ENCODE measurements around the gene CDH23.

CDH23 gene

DNA sequence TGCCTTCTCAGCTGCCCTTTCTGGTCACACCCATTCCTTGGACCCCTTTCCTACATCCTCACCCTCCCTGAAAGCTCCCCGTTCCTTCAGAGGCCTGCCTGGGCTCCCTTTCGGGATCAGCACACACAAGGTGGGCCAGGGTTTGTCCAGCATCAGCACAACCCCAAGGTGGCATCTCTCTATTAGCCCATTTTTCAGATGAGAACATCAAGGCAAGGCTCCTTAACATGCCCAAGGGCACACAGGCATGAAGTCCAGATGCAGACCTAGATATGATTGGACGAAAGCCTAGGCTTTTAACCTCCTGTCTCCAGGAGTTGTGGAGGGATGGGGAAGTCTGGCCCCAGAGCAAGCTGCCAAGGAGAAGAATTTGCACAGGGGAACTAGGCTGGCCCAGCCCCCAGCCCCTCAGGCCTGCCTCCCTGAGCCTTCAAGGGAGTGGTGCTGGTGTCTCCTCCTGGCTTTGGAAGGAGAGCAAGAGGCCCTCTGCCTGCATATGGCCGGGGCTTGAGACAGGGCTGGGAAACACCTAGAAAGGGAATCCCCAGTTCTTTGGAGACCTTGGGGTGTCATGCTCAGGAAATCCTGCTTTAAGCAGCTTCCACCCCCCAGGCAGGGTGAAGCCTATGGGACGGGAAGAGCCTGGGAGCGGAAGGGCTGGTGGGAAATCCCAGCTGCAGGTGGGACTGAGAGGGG is 385.6 kb downstream of the CDH23 start:
- Histone ChIP-seq H3K36me3 (ENCODE audit: control insufficient read depth, insufficient read depth, low read length) (no peaks in the 10 kb centered on the region), H3K4me3 (ENCODE audit: low read depth, low read length) (no peak overlapping the region), H3K9me3 (ENCODE audit: control insufficient read depth, insufficient read depth, low read length) (no peaks in the 10 kb centered on the region), H3K27ac (ENCODE audit: low read depth, low read length) (no peak overlapping the region), H3K4me1 (ENCODE audit: control insufficient read depth, insufficient read depth, low read length) (peaks cover 3% of the 10 kb centered on the region; the same call in 1 of the 2 replicates), H3K27me3 (ENCODE audit: control insufficient read depth, insufficient read depth, low read length) (no peaks in the 10 kb centered on the region), H3K9ac (ENCODE audit: low read depth, low read length) (no peak overlapping the region)

DNA sequence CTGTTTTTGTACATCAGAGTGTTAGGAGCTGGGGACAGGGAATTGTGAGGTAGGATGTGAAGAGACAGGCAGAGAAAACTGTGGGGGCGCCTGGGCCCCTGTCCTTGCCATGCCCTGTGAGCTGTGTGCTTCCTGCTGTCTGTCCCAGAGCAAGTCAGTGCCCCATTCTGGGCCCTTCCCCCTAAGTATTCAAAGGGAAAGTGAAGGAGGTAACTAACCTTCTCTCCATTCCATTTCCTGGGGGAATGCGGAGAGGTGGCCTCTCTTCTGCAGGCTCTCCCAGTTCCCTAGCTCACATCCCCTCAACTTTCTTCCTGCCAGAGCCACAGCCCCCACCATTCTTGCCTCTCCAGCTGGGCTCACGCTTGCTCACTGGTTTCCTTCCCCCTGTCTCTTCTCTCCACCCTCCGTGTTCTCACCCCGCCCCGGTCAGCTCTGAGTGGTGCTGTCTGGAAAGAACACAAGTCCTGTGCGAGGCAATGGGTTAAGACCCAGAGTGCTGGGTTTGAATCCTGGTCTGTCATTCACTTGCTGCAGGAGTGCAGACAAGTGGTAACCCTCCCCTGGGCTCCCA is 386.3 kb downstream of the CDH23 start:
- Histone ChIP-seq H3K36me3 (ENCODE audit: control insufficient read depth, insufficient read depth, low read length) (no peaks in the 10 kb centered on the region), H3K9me3 (ENCODE audit: control insufficient read depth, insufficient read depth, low read length) (no peaks in the 10 kb centered on the region), H3K4me3 (ENCODE audit: low read depth, low read length) (no peak overlapping the region), H3K27ac (ENCODE audit: low read depth, low read length) (no peak overlapping the region), H3K4me1 (ENCODE audit: control insufficient read depth, insufficient read depth, low read length) (peaks cover 3% of the 10 kb centered on the region; the same call in 1 of the 2 replicates), H3K9ac (ENCODE audit: low read depth, low read length) (no peak overlapping the region), H3K27me3 (ENCODE audit: control insufficient read depth, insufficient read depth, low read length) (no peaks in the 10 kb centered on the region)

DNA sequence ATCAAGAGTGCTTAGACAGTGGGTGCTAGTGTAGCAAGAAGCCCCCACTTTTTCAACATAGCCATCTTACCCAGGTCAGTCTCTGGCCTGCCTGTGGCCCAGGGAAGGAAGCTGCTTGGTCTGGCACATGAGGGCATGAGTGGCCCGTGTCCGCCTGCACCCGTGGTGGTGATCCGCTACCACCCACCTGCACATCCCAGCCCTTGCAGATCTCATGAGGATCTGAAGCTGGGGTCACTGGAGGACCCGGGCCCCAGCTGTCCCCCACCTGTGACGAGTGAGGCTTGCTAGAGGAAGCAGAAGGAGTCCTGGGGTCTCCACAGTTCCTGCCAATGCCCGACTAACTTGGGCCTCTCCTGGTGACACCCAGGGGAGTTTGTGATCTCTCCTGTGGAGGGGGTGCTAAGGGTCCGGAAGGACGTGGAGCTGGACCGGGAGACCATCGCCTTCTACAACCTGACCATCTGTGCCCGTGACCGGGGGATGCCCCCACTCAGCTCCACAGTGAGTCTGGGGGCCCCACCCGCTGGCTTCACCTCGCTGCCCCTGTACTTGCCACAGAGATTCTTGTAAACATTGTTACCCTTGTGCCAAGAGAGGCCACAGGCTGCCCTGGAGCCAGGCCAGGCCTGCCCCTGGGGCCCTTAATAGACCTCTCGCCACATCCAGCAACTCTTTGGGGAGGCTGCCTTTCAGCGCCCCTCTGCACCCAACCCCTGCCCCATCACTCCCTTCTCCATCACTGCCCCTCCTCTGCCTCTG is 387.4 kb downstream of the CDH23 start:
- Histone ChIP-seq H3K9ac (ENCODE audit: low read depth, low read length) (no peak overlapping the region), H3K27ac (ENCODE audit: low read depth, low read length) (no peak overlapping the region), H3K9me3 (ENCODE audit: control insufficient read depth, insufficient read depth, low read length) (no peaks in the 10 kb centered on the region), H3K36me3 (ENCODE audit: control insufficient read depth, insufficient read depth, low read length) (no peaks in the 10 kb centered on the region), H3K4me1 (ENCODE audit: control insufficient read depth, insufficient read depth, low read length) (peaks cover 3% of the 10 kb centered on the region; the same call in 1 of the 2 replicates), H3K27me3 (ENCODE audit: control insufficient read depth, insufficient read depth, low read length) (no peaks in the 10 kb centered on the region), H3K4me3 (ENCODE audit: low read depth, low read length) (no peak overlapping the region)

DNA sequence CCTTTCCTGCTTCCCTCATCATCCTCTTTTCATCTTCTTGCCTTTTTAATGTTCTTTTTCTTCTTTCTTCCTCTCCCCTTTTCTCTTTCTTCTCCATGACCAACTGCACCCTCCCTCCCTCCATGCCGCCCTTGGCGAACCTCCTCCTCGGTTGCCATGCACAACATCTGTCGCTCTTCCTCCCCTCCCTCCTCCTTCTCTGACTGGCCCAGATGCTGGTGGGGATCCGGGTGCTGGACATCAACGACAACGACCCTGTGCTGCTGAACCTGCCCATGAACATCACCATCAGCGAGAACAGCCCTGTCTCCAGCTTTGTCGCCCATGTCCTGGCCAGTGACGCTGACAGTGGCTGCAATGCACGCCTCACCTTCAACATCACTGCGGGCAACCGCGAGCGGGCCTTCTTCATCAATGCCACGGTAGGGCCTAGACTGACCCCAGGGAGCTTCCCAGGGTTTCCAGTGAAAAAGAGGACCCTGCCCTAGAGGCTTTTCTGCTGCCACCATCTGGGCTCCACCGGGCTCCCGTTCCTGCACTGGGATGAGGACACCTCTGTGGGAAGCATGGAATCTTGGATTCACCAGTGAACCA is 388.1 kb downstream of the CDH23 start:
- Histone ChIP-seq H3K4me3 (ENCODE audit: low read depth, low read length) (no peak overlapping the region), H3K27me3 (ENCODE audit: control insufficient read depth, insufficient read depth, low read length) (no peaks in the 10 kb centered on the region), H3K9ac (ENCODE audit: low read depth, low read length) (no peak overlapping the region), H3K4me1 (ENCODE audit: control insufficient read depth, insufficient read depth, low read length) (peaks cover 3% of the 10 kb centered on the region; the same call in 1 of the 2 replicates), H3K36me3 (ENCODE audit: control insufficient read depth, insufficient read depth, low read length) (no peaks in the 10 kb centered on the region), H3K27ac (ENCODE audit: low read depth, low read length) (no peak overlapping the region), H3K9me3 (ENCODE audit: control insufficient read depth, insufficient read depth, low read length) (no peaks in the 10 kb centered on the region)

DNA sequence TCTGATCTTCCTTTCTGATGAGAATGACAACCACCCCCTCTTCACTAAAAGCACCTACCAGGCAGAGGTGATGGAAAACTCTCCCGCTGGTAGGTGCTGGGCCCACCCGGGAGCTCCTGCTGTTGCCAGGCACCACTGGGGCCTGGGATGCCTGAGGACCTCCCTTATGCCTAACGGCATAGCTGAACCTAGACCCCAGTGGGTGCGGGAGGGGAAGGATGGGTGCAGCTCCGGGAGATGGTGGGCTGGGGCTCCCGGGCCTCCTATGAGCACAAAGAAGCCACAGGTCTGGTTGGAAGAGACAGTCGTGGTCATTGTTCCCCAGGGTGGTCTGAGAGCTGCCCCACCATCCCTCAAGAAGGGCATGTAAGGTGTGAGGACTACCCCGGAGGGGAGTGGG is 392.2 kb downstream of the CDH23 start:
- Histone ChIP-seq H3K4me1 (ENCODE audit: control insufficient read depth, insufficient read depth, low read length) (no peaks in the 10 kb centered on the region), H3K27me3 (ENCODE audit: control insufficient read depth, insufficient read depth, low read length) (no peaks in the 10 kb centered on the region), H3K9ac (ENCODE audit: low read depth, low read length) (no peak overlapping the region)

DNA sequence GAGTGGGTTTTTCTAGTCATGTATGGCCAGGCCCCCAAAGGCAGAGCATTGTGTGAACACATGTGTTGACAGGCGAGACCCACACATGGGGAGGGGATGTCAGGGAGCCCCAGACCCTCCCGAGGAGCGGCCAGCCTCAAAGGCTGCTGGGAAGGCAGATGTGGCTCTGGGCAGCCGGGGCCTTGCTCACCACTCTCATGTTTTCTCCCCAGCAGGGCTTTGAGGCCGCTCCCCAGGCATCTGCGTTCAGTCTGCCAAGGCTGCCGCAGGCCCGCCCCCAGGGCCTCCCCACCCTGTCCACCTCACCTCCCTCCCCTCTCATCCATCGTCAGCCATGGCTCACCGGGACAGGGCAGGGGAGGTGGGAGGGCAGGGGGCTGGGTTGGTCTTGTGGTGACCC is 393.2 kb downstream of the CDH23 start:
- Histone ChIP-seq H3K27ac (ENCODE audit: low read depth, low read length) (no peak overlapping the region), H3K9me3 (ENCODE audit: control insufficient read depth, insufficient read depth, low read length) (no peaks in the 10 kb centered on the region), H3K4me1 (ENCODE audit: control insufficient read depth, insufficient read depth, low read length) (no peaks in the 10 kb centered on the region), H3K36me3 (ENCODE audit: control insufficient read depth, insufficient read depth, low read length) (no peaks in the 10 kb centered on the region), H3K4me3 (ENCODE audit: low read depth, low read length) (no peak overlapping the region), H3K9ac (ENCODE audit: low read depth, low read length) (no peak overlapping the region), H3K27me3 (ENCODE audit: control insufficient read depth, insufficient read depth, low read length) (no peaks in the 10 kb centered on the region)

More for the DNA sequence above, 392.2 kb downstream of the CDH23 start:
- H3K36me3 ChIP-seq (ENCODE audit: control insufficient read depth, insufficient read depth, low read length): no peaks in the 10 kb centered on the region
- H3K27ac ChIP-seq (ENCODE audit: low read depth, low read length): no peak overlapping the region
- H3K4me3 ChIP-seq (ENCODE audit: low read depth, low read length): no peak overlapping the region
- H3K9me3 ChIP-seq (ENCODE audit: control insufficient read depth, insufficient read depth, low read length): no peaks in the 10 kb centered on the region

DNA sequence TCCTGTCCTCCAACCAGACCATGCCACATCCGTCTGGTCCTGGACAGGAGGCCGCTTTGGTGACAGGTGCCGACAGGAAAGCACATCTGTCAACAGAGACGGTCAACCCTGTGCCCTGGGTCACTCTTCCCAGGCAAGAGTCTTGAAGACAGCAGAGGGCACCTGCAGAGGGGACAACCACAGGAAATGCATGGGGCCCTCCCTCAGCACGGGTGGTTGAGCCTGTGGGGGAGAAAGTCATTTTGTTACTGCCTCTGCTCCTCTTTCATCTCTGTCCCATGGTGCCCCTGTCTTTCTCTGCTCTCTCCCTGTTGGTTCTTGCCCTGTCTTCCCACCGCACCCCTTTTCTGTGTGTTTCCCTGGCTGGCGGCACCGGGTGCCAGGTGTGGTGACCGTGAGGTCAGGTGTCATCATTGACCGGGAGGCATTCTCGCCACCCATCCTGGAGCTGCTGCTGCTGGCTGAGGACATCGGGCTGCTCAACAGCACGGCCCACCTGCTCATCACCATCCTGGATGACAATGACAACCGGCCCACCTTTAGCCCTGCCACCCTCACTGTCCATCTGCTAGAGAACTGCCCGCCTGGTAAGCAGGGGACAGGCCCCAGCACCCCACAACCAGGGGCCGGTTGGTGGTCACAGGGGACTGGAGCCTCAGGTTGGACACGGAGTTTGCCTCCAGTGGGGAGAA is 394.2 kb downstream of the CDH23 start:
- Histone ChIP-seq H3K4me3 (ENCODE audit: low read depth, low read length) (no peak overlapping the region), H3K9ac (ENCODE audit: low read depth, low read length) (no peak overlapping the region), H3K36me3 (ENCODE audit: control insufficient read depth, insufficient read depth, low read length) (no peaks in the 10 kb centered on the region), H3K4me1 (ENCODE audit: control insufficient read depth, insufficient read depth, low read length) (no peaks in the 10 kb centered on the region), H3K27me3 (ENCODE audit: control insufficient read depth, insufficient read depth, low read length) (no peaks in the 10 kb centered on the region), H3K27ac (ENCODE audit: low read depth, low read length) (no peak overlapping the region), H3K9me3 (ENCODE audit: control insufficient read depth, insufficient read depth, low read length) (no peaks in the 10 kb centered on the region)

DNA sequence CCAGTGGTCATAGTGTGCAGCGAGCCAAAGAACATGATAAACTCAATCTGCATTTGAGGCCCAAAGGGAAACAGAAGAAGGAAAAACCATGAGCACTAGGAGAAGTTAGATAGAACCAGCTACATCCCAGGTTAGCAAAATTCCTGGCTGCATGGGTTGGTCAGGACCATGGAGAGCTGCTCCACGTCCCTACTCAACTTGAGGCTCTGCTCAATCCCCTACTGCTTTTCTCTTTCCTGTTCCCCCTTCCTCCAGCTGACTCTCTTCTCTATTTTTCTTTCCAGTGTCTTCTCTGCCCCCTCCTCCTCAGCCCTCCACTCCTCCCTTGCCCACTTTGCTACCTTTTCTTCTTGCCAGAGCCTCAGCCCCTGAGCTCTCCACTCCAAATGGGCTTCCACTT is 398.5 kb downstream of the CDH23 start:
- Histone ChIP-seq H3K4me1 (ENCODE audit: control insufficient read depth, insufficient read depth, low read length) (no peaks in the 10 kb centered on the region), H3K27me3 (ENCODE audit: control insufficient read depth, insufficient read depth, low read length) (no peaks in the 10 kb centered on the region), H3K27ac (ENCODE audit: low read depth, low read length) (no peak overlapping the region), H3K9me3 (ENCODE audit: control insufficient read depth, insufficient read depth, low read length) (no peaks in the 10 kb centered on the region), H3K36me3 (ENCODE audit: control insufficient read depth, insufficient read depth, low read length) (no peaks in the 10 kb centered on the region), H3K9ac (ENCODE audit: low read depth, low read length) (no peak overlapping the region), H3K4me3 (ENCODE audit: low read depth, low read length) (no peak overlapping the region)

DNA sequence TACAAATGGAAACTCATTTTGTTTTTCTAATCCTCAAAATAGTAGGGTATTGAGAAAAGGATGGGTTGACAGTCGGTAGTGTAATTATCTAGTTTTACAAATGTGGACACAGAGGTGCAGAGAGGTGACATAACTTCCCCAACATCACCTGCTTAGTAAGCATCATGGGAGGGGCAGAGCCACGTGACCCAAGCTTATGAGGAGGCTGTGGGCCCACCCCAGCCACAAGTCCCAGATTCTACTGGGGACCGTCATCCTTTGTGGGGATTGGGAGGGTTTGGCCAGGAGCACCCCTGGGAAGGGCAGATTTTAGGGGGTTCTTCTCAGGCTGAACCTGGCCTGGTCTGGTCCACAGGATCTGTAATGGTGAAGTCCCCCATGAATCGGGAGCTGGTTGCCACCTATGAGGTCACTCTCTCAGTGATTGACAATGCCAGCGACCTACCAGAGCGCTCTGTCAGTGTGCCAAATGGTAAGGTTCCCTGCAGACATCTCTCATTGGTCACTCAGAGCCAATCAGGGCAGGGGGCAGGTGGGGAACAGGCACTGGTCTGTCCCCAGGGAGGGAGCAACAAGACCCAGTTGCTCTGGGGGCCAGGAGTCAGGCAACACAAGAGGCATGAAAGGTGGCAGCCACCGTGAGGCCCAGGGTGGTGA is 400.2 kb downstream of the CDH23 start:
- Histone ChIP-seq H3K9ac (ENCODE audit: low read depth, low read length) (no peak overlapping the region), H3K27me3 (ENCODE audit: control insufficient read depth, insufficient read depth, low read length) (no peaks in the 10 kb centered on the region), H3K36me3 (ENCODE audit: control insufficient read depth, insufficient read depth, low read length) (no peaks in the 10 kb centered on the region), H3K4me3 (ENCODE audit: low read depth, low read length) (no peak overlapping the region), H3K27ac (ENCODE audit: low read depth, low read length) (no peak overlapping the region), H3K4me1 (ENCODE audit: control insufficient read depth, insufficient read depth, low read length) (no peaks in the 10 kb centered on the region), H3K9me3 (ENCODE audit: control insufficient read depth, insufficient read depth, low read length) (no peaks in the 10 kb centered on the region)

DNA sequence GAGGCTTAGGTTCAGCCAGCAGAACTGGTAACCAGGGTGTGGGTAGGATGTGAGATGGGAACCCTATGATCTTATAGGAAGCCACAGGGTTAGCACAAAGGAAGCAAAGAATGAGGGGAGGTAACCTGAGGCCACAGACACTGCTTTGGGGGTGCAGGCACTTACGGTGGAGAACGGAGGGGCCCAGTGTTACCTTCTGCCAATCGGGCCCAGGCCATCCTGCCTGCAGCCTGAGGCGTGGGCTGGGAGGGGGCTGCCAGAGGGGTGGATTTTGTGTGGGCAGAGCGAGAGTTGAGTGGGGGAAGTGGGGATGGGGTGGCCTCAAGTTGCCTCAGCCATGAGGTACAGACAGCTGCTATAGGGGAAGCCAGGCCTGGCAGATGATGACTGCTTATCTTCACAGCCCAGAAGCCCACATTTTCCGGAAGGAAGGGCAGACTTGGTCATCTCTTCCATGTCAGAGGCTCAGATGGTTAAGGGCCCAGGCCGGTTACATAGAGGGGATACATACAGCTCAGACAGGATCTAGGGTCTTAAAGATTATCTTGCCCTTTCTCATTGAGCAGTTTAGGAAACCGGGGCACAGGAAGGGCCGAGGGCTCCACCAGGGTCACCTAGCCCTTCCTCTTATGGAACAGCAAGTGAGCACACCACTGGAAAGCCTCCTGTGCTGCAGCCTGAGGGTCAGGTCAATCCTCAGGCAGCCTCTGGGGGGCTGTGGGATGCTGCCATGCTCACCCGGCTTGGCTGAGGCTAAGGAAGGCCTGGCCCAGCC is 401.0 kb downstream of the CDH23 start:
- Histone ChIP-seq H3K4me3 (ENCODE audit: low read depth, low read length) (no peak overlapping the region), H3K27ac (ENCODE audit: low read depth, low read length) (no peak overlapping the region), H3K4me1 (ENCODE audit: control insufficient read depth, insufficient read depth, low read length) (no peaks in the 10 kb centered on the region), H3K9ac (ENCODE audit: low read depth, low read length) (no peak overlapping the region), H3K27me3 (ENCODE audit: control insufficient read depth, insufficient read depth, low read length) (no peaks in the 10 kb centered on the region), H3K9me3 (ENCODE audit: control insufficient read depth, insufficient read depth, low read length) (no peaks in the 10 kb centered on the region), H3K36me3 (ENCODE audit: control insufficient read depth, insufficient read depth, low read length) (no peaks in the 10 kb centered on the region)
